GM10248 (cell line): Measurements from ENCODE around the gene GABRG3.

Source experiments
- CTCF ChIA-PET: fragments of 300-600 bp; sonication (Branson Sonifier 250); formaldehyde crosslinking; extraction: SDS; loops from one replicate; lab custom pipeline; 2021; ENCODE audit warnings: antibody characterized with exemption; lab: Yijun Ruan, JAX
- POLR2A ChIA-PET: fragments of 350-650 bp; sonication (Branson Sonifier 250); formaldehyde crosslinking; extraction: SDS; loops from one replicate; lab custom pipeline; 2020; ENCODE audit warnings: antibody characterized with exemption; lab: Yijun Ruan, JAX
- DNase-seq: peaks from one replicate; pipeline ENCODE4 v3.0.0; 2012; ENCODE audit errors: extremely low spot score
- TF ChIP-seq, protein P1 (sequence below): IDR thresholded peaks from 2 replicates; pipeline ENCODE4 v1.5.1; 2012; ENCODE audit warnings: mild to moderate bottlenecking, low read depth; ENCODE audit errors: extremely low read depth, missing control alignments, control extremely low read depth

The GABRG3 gene

GRCh38 chr15:27249046-27249759 is 278.2 kb downstream of the GABRG3 start:
- POLR2A ChIA-PET: no interaction called here
- no peak for DNase-seq
- TF ChIP-seq, protein P1, sequence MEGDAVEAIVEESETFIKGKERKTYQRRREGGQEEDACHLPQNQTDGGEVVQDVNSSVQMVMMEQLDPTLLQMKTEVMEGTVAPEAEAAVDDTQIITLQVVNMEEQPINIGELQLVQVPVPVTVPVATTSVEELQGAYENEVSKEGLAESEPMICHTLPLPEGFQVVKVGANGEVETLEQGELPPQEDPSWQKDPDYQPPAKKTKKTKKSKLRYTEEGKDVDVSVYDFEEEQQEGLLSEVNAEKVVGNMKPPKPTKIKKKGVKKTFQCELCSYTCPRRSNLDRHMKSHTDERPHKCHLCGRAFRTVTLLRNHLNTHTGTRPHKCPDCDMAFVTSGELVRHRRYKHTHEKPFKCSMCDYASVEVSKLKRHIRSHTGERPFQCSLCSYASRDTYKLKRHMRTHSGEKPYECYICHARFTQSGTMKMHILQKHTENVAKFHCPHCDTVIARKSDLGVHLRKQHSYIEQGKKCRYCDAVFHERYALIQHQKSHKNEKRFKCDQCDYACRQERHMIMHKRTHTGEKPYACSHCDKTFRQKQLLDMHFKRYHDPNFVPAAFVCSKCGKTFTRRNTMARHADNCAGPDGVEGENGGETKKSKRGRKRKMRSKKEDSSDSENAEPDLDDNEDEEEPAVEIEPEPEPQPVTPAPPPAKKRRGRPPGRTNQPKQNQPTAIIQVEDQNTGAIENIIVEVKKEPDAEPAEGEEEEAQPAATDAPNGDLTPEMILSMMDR: no peak
- CTCF ChIA-PET: no interaction called here

GRCh38 chr15:27249760-27250109 is 278.8 kb downstream of the GABRG3 start:
- POLR2A ChIA-PET: no interaction called here
- TF ChIP-seq, protein P1: no peak
- CTCF ChIA-PET: no interaction called here
- DNase-seq: no peak

GRCh38 chr15:27250223-27250622 is 279.2 kb downstream of the GABRG3 start:
- DNase-seq: no peak
- ChIA-PET POLR2A (no interaction called here), CTCF (no interaction called here)
- TF ChIP-seq, protein P1: no peak

DNA sequence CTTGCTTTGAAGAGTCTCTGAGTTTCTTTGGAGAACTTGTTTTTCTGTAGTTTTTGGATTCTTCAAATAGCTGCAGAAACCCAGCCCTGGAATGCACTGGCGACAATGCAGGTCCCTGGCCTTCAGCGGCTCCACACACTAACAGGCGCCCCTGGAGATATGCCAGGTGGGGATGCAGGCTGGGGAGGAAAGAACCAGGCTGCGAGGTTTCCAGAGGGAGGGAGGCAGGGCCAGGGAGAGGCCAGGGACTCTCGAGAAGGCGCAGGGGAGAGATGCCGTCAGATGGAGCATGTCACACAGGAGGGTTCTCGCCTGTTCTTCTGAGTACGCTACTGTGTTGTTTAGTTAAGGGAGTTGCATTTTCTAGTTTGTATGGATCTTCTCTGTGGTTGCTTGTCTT is 283.1 kb downstream of the GABRG3 start:
- ChIA-PET CTCF (no interaction called here), POLR2A (no interaction called here)
- TF ChIP-seq, protein P1: no peak

GRCh38 chr15:27254801-27255200 is 283.8 kb downstream of the GABRG3 start:
- TF ChIP-seq, protein P1: no peak
- POLR2A ChIA-PET: no interaction called here
- DNase-seq: no peak
- CTCF ChIA-PET: no interaction called here

More for the DNA sequence above, 283.1 kb downstream of the GABRG3 start:
- DNase-seq: no peak

GRCh38 chr15:27256446-27256845 is 285.5 kb downstream of the GABRG3 start:
- POLR2A ChIA-PET: no interaction called here
- TF ChIP-seq, protein P1: no peak
- CTCF ChIA-PET: no interaction called here
- no peak for DNase-seq
